ENCODE data around the gene NPW.

DNA sequence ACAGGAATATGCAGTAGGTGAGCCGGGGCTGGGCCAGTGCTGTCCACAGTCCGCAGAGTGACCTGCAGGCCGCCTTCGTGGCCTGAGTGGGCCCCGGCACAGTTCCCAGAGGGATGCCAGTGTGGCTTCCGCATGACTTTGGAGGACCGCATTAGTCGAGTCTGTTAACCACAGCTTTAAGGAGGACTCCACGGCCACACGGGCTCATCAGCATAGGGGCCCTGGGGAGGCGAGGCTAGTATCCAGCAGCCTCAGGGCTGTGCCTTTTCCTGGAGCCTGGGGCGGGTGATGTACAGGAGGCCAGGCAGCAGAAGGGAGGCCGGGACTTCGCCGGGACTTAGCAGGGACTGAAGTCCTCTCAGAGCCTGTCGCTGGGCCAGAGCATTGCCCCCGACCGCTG is 41.4 kb downstream of the NPW start:
- TF ChIP-seq CTCF (IDR thresholded peaks at IDR 0.05; ENCODE audit: low read depth, low read length): no peak
- TF ChIP-seq EZH2phosphoT487 (IDR thresholded peaks at IDR 0.05; ENCODE audit: low read depth): no peak
